AG09319 (cell line): ENCODE measurements around the gene SLC7A1.

Source experiments
- DNase-seq: peaks from one replicate; pipeline ENCODE4 v3.0.0-alpha.2; 2010; ENCODE audit warnings: low read depth; ENCODE audit errors: extremely low read depth
- CTCF ChIP-seq: IDR thresholded peaks from 2 replicates; pipeline ENCODE4 v1.5.1; 2011; ENCODE audit warnings: low read depth, mild to moderate bottlenecking, inconsistent platforms, low read length, moderate library complexity

Gene SLC7A1

GRCh38 chr13:29573190-29573589, 22.3 kb downstream of the SLC7A1 start:
- DNase-seq, result no peak

GRCh38 chr13:29572575-29572974, 22.9 kb downstream of the SLC7A1 start:
- DNase-seq, result no peak
- TF ChIP-seq CTCF, result no peak

More at GRCh38 chr13:29573190-29573589, 22.3 kb downstream of the SLC7A1 start:
- TF ChIP-seq CTCF, result no peak

- TF ChIP-seq CTCF, result no peak
- DNase-seq, result no peak
These were observed 23.5 kb downstream of the SLC7A1 start for GRCh38 chr13:29571876-29572570.

GRCh38 chr13:29570051-29570654, 25.3 kb downstream of the SLC7A1 start:
- DNase-seq, result no peak
- no peak for TF ChIP-seq CTCF

GRCh38 chr13:29569253-29570050, 26.0 kb downstream of the SLC7A1 start:
- no peak for DNase-seq

GRCh38 chr13:29568731-29569130, 26.8 kb downstream of the SLC7A1 start:
- no peak for TF ChIP-seq CTCF
- no peak for DNase-seq

More at GRCh38 chr13:29569253-29570050, 26.0 kb downstream of the SLC7A1 start:
- TF ChIP-seq CTCF, result no peak

GRCh38 chr13:29567411-29567810, 28.1 kb downstream of the SLC7A1 start:
- no peak for DNase-seq
- no peak for TF ChIP-seq CTCF
